Measurements from ENCODE around the gene CA12.

DNA sequence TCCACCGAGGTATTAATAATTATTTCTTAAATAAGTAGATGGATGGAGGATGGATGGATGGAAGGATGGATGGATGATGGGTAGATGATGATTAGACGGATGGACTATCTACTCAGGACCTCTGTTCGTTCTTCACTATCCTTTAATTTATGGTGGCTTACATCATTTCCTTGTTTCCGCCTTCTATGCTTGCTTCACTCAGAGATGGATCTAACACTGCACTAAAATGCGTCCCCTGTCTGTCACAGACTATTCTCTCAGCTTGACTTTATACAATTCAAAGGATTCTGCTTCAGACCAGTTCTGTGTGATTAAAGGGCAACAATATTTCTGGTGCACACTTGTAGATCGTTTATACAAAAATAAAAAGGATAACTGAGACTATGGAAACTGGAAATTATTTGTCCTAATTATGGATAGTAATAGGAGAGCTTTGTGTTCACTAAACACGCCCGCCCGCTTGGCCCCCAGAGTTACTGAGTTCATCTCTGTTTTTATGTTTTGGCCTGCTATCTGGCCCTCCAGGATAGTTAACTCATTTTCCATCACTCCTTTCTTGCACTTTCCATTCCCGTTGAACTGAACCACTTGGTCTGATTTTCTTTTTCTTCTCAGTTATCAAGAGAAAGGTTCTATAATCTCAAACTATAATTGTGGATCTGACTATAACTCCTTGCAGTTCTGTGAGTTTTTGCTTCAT is 41.4 kb upstream of the CA12 start:
- TF ChIP-seq CTCF (IDR thresholded peaks at IDR 0.05; ENCODE audit: borderline replicate concordance, extremely low read depth, low read length, poor library complexity, severe bottlenecking) (no peak), EZH2 (IDR thresholded peaks at IDR 0.05; ENCODE audit: borderline replicate concordance, low read depth, low read length, severe bottlenecking) (no peak)

Data from DND-41 (cell line).